SK-N-SH treated with all-trans-retinoic acid at 6 μM for 48 hours (cell line): Measurements from ENCODE around the gene STRAP.

Experiments
- ATAC-seq: fragments of 200-7000 bp; cut with Tn5 transposase; 3 replicates; pipeline ENCODE4 v1.9.1; 2020; ENCODE audit warnings: mild to moderate bottlenecking, moderate library complexity
- ARNTL ChIP-seq: fragments of 450-650 bp; formaldehyde crosslinking; IDR thresholded peaks from 2 replicates; pipeline ENCODE4 v1.5.0; 2020; ENCODE audit warnings: low read depth, mild to moderate bottlenecking, moderate library complexity, borderline replicate concordance
- BACH2 ChIP-seq: fragments of 250-450 bp; sonication (Bioruptor Pico); IDR thresholded peaks from 2 replicates; pipeline ENCODE4 v1.9.0; 2021; ENCODE audit warnings: mild to moderate bottlenecking, borderline replicate concordance
- CSDC2 ChIP-seq: fragments of 250-450 bp; sonication (Bioruptor Pico); IDR thresholded peaks from 2 replicates; pipeline ENCODE4 v1.5.0; 2020; ENCODE audit warnings: mild to moderate bottlenecking, moderate library complexity
- ESRRG ChIP-seq: fragments of 250-450 bp; sonication (Bioruptor Pico); IDR thresholded peaks from 2 replicates; pipeline ENCODE4 v1.6.1; 2021; ENCODE audit warnings: mild to moderate bottlenecking
- GLIS3 ChIP-seq: fragments of 250-450 bp; sonication (Bioruptor Pico); IDR thresholded peaks from 2 replicates; pipeline ENCODE4 v1.5.0; 2020; ENCODE audit warnings: mild to moderate bottlenecking, moderate library complexity
- ISL1 ChIP-seq: fragments of 250-450 bp; sonication (Bioruptor Pico); IDR thresholded peaks from 2 replicates; pipeline ENCODE4 v2.1.2; 2022; ENCODE audit warnings: mild to moderate bottlenecking, moderate library complexity
- OSR1 ChIP-seq: fragments of 250-450 bp; sonication (Bioruptor Pico); IDR thresholded peaks from 2 replicates; pipeline ENCODE4 v1.8.0; 2022; ENCODE audit warnings: moderate library complexity, mild to moderate bottlenecking, inconsistent platforms
- PPARA ChIP-seq: fragments of 250-450 bp; sonication (Bioruptor Pico); IDR thresholded peaks from 2 replicates; pipeline ENCODE4 v1.5.0; 2020; ENCODE audit warnings: mild to moderate bottlenecking, borderline replicate concordance
- RARB ChIP-seq: fragments of 250-450 bp; sonication (Bioruptor Pico); IDR thresholded peaks from 2 replicates; pipeline ENCODE4 v1.8.0; 2021; ENCODE audit warnings: mild to moderate bottlenecking, moderate library complexity
- SNAI2 ChIP-seq: fragments of 250-450 bp; sonication (Bioruptor Pico); IDR thresholded peaks from 2 replicates; pipeline ENCODE4 v1.5.0; 2020; ENCODE audit warnings: mild to moderate bottlenecking, moderate library complexity
- TOX ChIP-seq: fragments of 250-450 bp; sonication (Bioruptor Pico); IDR thresholded peaks from 2 replicates; pipeline ENCODE4 v1.8.0; 2021; ENCODE audit warnings: mild to moderate bottlenecking, moderate library complexity, borderline replicate concordance
- ZC3H10 ChIP-seq: fragments of 250-450 bp; sonication (Bioruptor Pico); IDR thresholded peaks from 2 replicates; pipeline ENCODE4 v1.5.1; 2021; ENCODE audit warnings: mild to moderate bottlenecking, moderate library complexity
- ZFP3 ChIP-seq: fragments of 250-450 bp; sonication (Bioruptor Pico); IDR thresholded peaks from 2 replicates; pipeline ENCODE4 v1.5.0; 2020; ENCODE audit warnings: mild to moderate bottlenecking, moderate library complexity
- ZFP30 ChIP-seq: fragments of 450-650 bp; formaldehyde crosslinking; IDR thresholded peaks from 2 replicates; pipeline ENCODE4 v1.5.0; 2022; ENCODE audit warnings: mild to moderate bottlenecking, moderate library complexity
- ZNF565 ChIP-seq: fragments of 450-650 bp; formaldehyde crosslinking; conservative IDR thresholded peaks from 2 replicates; pipeline ENCODE4 v1.5.0; 2020; ENCODE audit warnings: low read depth, mild to moderate bottlenecking, moderate library complexity
- ZNF70 ChIP-seq: fragments of 450-650 bp; formaldehyde crosslinking; IDR thresholded peaks from 2 replicates; pipeline ENCODE4 v1.5.0; 2020; ENCODE audit warnings: mild to moderate bottlenecking, moderate library complexity
- ZNF8 ChIP-seq: fragments of 450-650 bp; formaldehyde crosslinking; IDR thresholded peaks from 2 replicates; pipeline ENCODE4 v1.5.0; 2020; ENCODE audit warnings: mild to moderate bottlenecking, moderate library complexity
- TF ChIP-seq, protein P1 (sequence below): fragments of 250-450 bp; sonication (Bioruptor Pico); IDR thresholded peaks from 2 replicates; pipeline ENCODE4 v1.8.0; 2021; ENCODE audit warnings: low read depth, mild to moderate bottlenecking, moderate library complexity, borderline replicate concordance
- TF ChIP-seq, protein P2 (sequence below): fragments of 250-450 bp; sonication (Bioruptor Pico); IDR thresholded peaks from 2 replicates; pipeline ENCODE4 v1.5.1; 2021; ENCODE audit warnings: mild to moderate bottlenecking, moderate library complexity
- TF ChIP-seq, protein P3 (sequence below): fragments of 250-450 bp; sonication (Bioruptor Pico); IDR thresholded peaks from 2 replicates; pipeline ENCODE4 v1.5.1; 2020; ENCODE audit warnings: low read depth, mild to moderate bottlenecking, moderate library complexity
- TF ChIP-seq, protein P4 (sequence below): fragments of 250-450 bp; sonication (Bioruptor Pico); IDR thresholded peaks from 2 replicates; pipeline ENCODE4 v1.5.0; 2020; ENCODE audit warnings: mild to moderate bottlenecking, moderate library complexity
- TF ChIP-seq, protein P5 (sequence below): fragments of 250-450 bp; sonication (Bioruptor Pico); IDR thresholded peaks from 2 replicates; pipeline ENCODE4 v1.8.0; 2020; ENCODE audit warnings: mild to moderate bottlenecking, moderate library complexity, borderline replicate concordance

Gene STRAP

DNA sequence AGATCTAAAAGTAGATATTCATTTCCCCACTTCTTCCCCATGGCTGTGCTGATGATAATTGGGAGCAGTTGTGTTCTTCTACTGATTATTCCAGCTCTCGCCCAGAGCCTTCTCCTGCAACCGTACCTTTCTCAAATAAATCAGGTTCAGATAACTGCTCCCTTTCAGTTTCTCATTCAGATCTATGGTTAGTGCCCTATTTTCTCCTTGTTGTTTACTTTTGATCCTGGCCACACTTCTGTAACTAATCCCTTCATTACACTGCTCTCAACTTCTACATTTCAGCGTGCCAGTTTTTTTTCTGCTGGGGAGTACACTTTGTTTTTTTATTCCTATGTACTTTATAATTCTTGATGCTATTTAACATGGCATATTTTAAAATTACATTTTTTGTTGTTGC is 2.8 kb upstream of the STRAP start (continued):
- no peak for TF ChIP-seq CSDC2 (CRISPR knock-in tag)
- TF ChIP-seq ZFP30 (CRISPR knock-in tag), result no peak
- TF ChIP-seq, protein P1, sequence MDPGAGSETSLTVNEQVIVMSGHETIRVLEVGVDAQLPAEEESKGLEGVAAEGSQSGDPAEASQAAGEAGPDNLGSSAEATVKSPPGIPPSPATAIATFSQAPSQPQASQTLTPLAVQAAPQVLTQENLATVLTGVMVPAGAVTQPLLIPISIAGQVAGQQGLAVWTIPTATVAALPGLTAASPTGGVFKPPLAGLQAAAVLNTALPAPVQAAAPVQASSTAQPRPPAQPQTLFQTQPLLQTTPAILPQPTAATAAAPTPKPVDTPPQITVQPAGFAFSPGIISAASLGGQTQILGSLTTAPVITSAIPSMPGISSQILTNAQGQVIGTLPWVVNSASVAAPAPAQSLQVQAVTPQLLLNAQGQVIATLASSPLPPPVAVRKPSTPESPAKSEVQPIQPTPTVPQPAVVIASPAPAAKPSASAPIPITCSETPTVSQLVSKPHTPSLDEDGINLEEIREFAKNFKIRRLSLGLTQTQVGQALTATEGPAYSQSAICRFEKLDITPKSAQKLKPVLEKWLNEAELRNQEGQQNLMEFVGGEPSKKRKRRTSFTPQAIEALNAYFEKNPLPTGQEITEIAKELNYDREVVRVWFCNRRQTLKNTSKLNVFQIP (CRISPR knock-in tag), result no peak

DNA sequence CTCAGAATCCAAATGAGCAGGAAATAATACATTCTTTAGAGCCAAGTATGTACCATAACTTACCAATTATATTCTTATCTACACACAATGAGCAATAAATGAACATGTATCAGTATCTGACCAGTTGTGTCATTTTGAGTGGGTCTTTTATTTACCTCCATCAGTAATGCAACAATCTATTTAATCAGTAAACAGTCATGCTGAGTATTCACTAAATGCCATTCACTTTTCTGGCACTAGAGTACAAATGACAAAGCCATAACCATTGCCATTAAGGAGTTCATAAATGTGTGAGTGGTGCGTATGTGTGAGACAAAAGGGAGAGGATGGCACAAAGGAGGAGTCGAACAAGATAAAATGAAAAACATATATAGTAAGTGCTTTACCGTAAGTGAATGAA is 1.5 kb upstream of the STRAP start:
- no peak for ATAC-seq
- TF ChIP-seq TOX (CRISPR knock-in tag) (no peak), CSDC2 (CRISPR knock-in tag) (no peak), ISL1 (CRISPR knock-in tag) (no peak), ZFP3 (CRISPR knock-in tag) (no peak), ZNF8 (CRISPR knock-in tag) (no peak), BACH2 (CRISPR knock-in tag) (no peak), OSR1 (no peak), ESRRG (CRISPR knock-in tag) (no peak), GLIS3 (CRISPR knock-in tag) (no peak), ZNF70 (CRISPR knock-in tag) (no peak), SNAI2 (CRISPR knock-in tag) (no peak), PPARA (no peak), RARB (CRISPR knock-in tag) (no peak), ZNF565 (CRISPR knock-in tag) (no peak), ZFP30 (CRISPR knock-in tag) (no peak)
- TF ChIP-seq, protein P2, sequence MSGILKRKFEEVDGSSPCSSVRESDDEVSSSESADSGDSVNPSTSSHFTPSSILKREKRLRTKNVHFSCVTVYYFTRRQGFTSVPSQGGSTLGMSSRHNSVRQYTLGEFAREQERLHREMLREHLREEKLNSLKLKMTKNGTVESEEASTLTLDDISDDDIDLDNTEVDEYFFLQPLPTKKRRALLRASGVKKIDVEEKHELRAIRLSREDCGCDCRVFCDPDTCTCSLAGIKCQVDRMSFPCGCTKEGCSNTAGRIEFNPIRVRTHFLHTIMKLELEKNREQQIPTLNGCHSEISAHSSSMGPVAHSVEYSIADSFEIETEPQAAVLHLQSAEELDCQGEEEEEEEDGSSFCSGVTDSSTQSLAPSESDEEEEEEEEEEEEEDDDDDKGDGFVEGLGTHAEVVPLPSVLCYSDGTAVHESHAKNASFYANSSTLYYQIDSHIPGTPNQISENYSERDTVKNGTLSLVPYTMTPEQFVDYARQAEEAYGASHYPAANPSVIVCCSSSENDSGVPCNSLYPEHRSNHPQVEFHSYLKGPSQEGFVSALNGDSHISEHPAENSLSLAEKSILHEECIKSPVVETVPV (CRISPR knock-in tag), result no peak
- TF ChIP-seq, protein P3, sequence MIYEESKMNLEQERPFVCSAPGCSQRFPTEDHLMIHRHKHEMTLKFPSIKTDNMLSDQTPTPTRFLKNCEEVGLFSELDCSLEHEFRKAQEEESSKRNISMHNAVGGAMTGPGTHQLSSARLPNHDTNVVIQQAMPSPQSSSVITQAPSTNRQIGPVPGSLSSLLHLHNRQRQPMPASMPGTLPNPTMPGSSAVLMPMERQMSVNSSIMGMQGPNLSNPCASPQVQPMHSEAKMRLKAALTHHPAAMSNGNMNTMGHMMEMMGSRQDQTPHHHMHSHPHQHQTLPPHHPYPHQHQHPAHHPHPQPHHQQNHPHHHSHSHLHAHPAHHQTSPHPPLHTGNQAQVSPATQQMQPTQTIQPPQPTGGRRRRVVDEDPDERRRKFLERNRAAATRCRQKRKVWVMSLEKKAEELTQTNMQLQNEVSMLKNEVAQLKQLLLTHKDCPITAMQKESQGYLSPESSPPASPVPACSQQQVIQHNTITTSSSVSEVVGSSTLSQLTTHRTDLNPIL (CRISPR knock-in tag), result no peak
- TF ChIP-seq, protein P4, sequence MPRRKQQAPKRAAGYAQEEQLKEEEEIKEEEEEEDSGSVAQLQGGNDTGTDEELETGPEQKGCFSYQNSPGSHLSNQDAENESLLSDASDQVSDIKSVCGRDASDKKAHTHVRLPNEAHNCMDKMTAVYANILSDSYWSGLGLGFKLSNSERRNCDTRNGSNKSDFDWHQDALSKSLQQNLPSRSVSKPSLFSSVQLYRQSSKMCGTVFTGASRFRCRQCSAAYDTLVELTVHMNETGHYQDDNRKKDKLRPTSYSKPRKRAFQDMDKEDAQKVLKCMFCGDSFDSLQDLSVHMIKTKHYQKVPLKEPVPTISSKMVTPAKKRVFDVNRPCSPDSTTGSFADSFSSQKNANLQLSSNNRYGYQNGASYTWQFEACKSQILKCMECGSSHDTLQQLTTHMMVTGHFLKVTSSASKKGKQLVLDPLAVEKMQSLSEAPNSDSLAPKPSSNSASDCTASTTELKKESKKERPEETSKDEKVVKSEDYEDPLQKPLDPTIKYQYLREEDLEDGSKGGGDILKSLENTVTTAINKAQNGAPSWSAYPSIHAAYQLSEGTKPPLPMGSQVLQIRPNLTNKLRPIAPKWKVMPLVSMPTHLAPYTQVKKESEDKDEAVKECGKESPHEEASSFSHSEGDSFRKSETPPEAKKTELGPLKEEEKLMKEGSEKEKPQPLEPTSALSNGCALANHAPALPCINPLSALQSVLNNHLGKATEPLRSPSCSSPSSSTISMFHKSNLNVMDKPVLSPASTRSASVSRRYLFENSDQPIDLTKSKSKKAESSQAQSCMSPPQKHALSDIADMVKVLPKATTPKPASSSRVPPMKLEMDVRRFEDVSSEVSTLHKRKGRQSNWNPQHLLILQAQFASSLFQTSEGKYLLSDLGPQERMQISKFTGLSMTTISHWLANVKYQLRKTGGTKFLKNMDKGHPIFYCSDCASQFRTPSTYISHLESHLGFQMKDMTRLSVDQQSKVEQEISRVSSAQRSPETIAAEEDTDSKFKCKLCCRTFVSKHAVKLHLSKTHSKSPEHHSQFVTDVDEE (CRISPR knock-in tag), result no peak

DNA sequence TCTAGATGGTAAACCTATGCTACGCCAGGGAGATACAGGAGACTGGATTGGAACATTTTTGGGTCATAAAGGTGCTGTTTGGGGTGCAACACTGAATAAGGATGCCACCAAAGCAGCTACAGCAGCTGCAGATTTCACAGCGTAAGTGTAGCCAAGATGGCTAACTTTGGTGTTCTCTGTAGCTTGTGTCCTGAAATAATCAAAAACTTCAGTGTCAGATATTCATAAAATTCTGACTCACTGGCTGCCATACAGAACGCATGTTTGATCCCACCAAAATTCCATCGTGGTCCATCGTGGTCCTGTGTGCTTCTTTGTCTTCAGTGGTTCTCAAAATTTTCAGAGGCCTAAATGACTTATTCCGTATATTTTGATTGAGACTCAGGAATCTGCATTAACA is 1.3 kb downstream of the STRAP start:
- ATAC-seq, result peak; percentile 5; the same call in 1 of the 3 replicates
- TF ChIP-seq, protein P2 (CRISPR knock-in tag), result no peak
- TF ChIP-seq GLIS3 (CRISPR knock-in tag) (no peak), SNAI2 (CRISPR knock-in tag) (no peak), PPARA (no peak), ZFP30 (CRISPR knock-in tag) (no peak), ZNF565 (CRISPR knock-in tag) (no peak), ARNTL (CRISPR knock-in tag) (no peak), BACH2 (CRISPR knock-in tag) (no peak), ZFP3 (CRISPR knock-in tag) (no peak), ZC3H10 (CRISPR knock-in tag) (no peak), ISL1 (CRISPR knock-in tag) (no peak), CSDC2 (CRISPR knock-in tag) (no peak)
- TF ChIP-seq, protein P1 (CRISPR knock-in tag), result no peak
- TF ChIP-seq, protein P4 (CRISPR knock-in tag), result no peak
- TF ChIP-seq, protein P5, sequence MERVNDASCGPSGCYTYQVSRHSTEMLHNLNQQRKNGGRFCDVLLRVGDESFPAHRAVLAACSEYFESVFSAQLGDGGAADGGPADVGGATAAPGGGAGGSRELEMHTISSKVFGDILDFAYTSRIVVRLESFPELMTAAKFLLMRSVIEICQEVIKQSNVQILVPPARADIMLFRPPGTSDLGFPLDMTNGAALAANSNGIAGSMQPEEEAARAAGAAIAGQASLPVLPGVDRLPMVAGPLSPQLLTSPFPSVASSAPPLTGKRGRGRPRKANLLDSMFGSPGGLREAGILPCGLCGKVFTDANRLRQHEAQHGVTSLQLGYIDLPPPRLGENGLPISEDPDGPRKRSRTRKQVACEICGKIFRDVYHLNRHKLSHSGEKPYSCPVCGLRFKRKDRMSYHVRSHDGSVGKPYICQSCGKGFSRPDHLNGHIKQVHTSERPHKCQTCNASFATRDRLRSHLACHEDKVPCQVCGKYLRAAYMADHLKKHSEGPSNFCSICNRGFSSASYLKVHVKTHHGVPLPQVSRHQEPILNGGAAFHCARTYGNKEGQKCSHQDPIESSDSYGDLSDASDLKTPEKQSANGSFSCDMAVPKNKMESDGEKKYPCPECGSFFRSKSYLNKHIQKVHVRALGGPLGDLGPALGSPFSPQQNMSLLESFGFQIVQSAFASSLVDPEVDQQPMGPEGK (CRISPR knock-in tag), result no peak
